COR-L47 (cell line): ENCODE data around the gene ESR1.
"Not testable (repeated sequence)": the region's sequence is repeated elsewhere in the genome, so short reads cannot be mapped to it uniquely, and the experiment has no call there.

Experiments used
- DNase-seq: peaks from one replicate; lab custom pipeline; 2025; lab: John Stamatoyannopoulos, UW

Gene ESR1

DNA sequence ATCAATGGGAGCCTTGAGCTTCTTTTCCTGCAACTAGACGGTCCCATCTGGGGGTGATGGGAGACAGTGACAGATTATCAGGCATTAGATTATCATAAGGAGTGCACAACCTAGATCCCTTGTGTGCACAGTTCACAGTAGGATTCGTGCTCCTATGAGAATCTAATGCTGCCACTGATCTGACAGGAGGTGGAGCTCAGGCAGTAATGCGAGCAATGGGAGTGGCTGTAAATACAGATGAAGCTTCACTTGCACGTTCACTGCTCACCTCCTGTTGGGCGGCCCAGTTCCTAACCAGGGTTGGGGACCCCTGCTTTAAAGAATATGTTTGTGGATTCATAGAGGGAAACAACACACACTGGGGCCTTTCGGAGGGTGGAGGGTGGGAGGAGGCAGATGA lies 180.7 kb downstream of the ESR1 start:
- DNase-seq = not testable (repeated sequence)

GRCh38 chr6:151992091-151992490 lies 184.6 kb downstream of the ESR1 start:
- no peak for DNase-seq

- no peak for DNase-seq
Observed at GRCh38 chr6:151993364-151993763, 185.9 kb downstream of the ESR1 start.

GRCh38 chr6:151998784-151999183 lies 191.3 kb downstream of the ESR1 start:
- no peak for DNase-seq

- DNase-seq = no peak
Observed at GRCh38 chr6:151999194-151999593, 191.7 kb downstream of the ESR1 start.

DNA sequence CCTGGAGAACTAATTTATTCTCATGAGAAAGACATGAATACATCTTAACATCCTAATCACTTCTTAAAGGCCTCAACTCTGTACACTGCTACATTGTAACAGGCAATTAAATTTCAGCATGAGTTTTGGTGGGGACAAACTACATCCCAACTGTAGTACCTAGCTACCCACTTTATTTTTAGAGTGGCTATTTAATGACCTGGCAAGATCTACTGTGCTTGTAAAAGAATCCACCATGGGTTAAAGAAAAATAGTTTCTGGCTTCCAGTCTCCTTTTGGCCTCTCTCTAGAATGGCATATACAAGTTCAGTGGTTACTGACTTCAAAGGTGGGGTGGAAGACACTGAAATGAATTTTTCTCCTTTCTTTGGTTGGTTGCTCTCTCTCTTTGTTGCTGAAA lies 193.9 kb downstream of the ESR1 start:
- no peak for DNase-seq

GRCh38 chr6:152002306-152002705 lies 194.8 kb downstream of the ESR1 start:
- DNase-seq = no peak

DNA sequence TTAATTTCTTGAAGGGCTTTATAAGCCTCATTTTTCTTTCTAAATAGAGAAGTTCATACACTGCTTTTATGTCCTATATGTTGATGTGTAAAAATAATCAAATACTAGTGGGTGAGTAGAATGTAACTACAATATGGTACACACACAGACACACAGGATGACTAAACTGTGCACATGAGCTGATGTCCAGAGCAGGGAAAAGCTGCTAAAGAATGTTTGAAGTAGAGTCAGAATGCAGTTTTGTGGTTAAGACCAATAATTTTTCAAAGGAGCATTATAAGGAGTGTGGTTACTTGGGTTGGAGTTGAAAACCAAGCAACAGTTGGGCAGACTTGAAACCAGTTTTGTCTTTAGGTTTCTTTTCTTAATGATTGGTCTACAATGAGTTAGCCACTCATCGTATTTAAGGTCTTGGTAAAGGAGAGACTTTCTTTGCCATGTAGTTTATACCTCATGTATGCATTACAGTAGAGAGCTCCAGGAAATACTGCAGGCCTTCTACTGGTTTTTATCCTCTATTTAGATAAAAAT lies 196.6 kb downstream of the ESR1 start:
- DNase-seq = no peak

GRCh38 chr6:152004896-152005295 lies 197.4 kb downstream of the ESR1 start:
- no peak for DNase-seq

DNA sequence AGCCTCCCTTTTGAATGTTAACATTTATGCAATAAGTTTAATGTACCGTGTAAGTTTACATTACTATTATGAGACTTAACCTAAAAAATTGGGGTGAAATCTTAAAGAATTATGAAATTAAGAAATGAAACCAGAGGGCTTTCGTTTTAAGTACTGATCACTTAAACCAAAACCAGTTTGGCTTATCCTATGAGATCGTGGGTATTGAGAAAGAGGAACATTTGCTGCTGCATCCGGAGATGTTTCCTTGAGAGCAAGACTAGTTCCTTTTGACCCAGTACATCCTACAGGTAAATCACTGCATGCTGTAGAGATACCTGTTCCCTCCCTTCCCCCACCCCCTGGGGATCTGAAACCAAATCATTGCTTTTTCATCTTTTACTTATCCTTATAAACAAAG lies 201.3 kb downstream of the ESR1 start:
- DNase-seq = no peak

- DNase-seq = no peak
Observed at GRCh38 chr6:152012227-152012626, 204.7 kb downstream of the ESR1 start.

DNA sequence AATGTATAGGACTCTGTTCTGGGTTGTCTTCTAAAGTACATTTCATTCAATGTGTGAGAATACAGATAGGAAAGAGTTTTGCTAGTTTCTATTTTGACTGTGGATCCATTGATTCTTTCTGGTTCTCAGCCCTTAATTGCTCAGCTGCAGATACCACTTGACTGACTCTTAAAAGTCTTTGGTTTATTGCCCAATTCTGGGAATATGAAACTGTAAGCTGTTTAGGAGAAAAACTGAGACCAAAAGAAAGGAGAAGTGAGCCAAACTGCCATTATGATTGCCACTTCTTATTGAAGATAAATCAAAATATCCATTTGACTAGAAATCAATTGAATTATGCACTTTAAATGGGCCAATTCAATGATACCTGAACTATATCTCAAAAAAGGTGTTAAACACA lies 211.4 kb downstream of the ESR1 start:
- DNase-seq = no peak

- DNase-seq = no peak
Observed at GRCh38 chr6:152022303-152022702, 214.8 kb downstream of the ESR1 start.

GRCh38 chr6:152023613-152024012 lies 216.1 kb downstream of the ESR1 start:
- no peak for DNase-seq

GRCh38 chr6:152026291-152026690 lies 218.8 kb downstream of the ESR1 start:
- DNase-seq = no peak

DNA sequence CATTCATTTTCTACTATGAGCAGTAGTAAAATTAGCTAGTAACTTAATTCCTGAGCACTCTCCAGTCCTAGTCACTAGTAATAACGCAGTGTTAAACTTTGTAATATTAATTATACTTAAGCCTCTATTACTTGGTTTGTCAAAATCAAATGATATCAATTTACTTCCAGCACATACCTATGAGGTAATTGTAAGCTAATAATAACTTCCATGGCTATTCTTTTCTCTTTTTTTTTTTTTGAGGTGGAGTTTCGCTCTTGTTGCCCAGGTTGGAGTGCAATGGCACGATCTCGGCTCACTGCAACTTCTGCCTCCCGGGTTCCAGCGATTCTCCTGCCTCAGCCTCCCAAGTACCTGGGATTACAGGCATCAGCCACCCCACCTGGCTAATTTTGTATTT lies 219.3 kb downstream of the ESR1 start:
- DNase-seq = not testable (repeated sequence)

GRCh38 chr6:152033765-152034164 lies 226.3 kb downstream of the ESR1 start:
- not testable (repeated sequence) for DNase-seq

DNA sequence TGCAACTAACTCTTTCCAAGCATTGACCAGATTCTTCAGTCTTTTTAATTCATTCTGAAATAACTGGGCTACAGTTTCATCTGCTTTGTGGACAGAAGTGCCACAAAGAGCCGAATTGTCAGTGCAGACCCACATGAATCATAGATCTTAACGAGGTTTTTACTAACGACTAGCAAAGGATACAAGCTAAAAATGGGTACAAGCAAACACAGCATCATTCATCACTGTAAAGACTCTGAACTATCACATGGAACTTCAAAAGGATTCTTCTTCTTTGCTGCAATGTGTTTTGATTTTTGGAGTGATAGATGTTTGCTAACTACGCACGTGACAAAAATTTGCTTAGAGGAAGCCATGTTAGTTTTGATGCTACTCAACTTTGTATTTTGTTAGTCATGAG lies 227.1 kb downstream of the ESR1 start:
- no peak for DNase-seq

GRCh38 chr6:152046118-152046517 lies 238.6 kb downstream of the ESR1 start:
- no peak for DNase-seq

DNA sequence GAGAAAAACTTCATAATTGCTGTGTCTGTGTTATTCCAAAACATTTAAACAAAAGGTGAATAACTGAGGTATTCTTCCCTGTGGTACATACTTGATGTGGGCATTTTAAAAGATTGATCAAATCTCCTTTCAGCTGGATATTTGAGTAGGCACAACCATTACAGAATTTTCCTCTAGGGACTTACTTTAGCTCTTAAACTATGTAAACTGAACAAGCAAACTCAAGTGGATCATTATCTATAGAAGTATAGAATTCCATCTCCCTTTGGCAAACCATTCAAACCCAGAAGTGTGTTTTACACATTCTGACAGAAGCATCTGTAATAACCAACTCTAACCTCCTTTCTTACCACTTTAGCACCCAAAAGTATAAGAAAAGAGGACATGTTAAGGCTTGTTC lies 241.4 kb downstream of the ESR1 start:
- DNase-seq = no peak

GRCh38 chr6:152049502-152049901 lies 242.0 kb downstream of the ESR1 start:
- DNase-seq = no peak

- DNase-seq = no peak
Observed at GRCh38 chr6:152050451-152051195, 243.1 kb downstream of the ESR1 start.

DNA sequence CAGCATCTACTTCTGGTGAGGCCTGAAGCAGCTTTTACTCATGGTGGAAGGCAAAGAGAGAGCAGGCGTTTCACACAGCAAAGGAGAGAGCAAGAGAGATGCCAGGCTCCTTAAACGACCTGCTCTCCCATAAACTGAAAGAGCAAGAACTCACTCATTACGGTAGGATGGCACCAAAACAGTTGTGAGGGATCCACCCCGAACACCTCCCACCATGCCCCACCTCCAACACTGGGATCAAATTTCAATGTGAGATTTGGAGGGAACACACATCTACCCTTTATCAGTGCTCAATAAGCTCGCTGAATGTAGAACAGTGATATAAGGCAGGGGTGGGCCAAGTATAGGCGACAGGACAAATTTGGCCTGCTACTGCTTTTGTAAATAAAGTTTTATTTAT lies 244.6 kb downstream of the ESR1 start:
- DNase-seq = no peak

- DNase-seq = no peak
Observed at GRCh38 chr6:152053332-152053731, 245.8 kb downstream of the ESR1 start.
